ENCODE results near the gene ARAP2. TPM values are rescaled to one million over a fixed set of nuclear protein-coding genes. Genes with fewer than 3 reads are reported as not detected.

The ARAP2 gene
- total and polyA plus RNA-seq, 9 of the 15 experiments (the other 6 are each of a cell fraction or from before 2014, with no cell fraction given) = 0.03 to 0.35 (median 0.11) TPM; not detected in 4

DNA sequence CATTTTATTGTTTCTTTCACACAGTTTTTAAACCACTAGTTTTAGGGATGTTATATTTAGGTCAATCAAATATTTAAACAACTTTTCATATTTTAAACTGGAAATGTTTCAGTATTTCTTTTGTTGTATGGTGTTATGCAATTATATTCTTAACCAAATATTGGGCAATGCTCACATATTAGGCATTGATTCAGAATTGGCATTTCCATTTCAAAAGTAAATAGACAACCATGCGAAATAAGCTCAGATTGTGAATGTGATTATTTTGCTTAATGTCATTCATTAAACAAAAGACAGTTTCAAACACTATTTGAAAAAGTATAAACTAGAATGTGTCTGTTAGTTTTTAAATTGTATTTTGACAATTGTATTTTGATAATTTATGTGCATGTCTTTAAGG, 36.9 kb downstream of the ARAP2 start:
- H3K27ac ChIP-seq (ENCODE audit: extremely low read depth, low read depth, low read length) = no peak overlapping the region
- no peaks in the 10 kb centered on the region for H3K27me3 ChIP-seq (ENCODE audit: control insufficient read depth in 2 of 2, insufficient read depth in 2 of 2, low read length in 2 of 2)
- TF ChIP-seq HSF4 (CRISPR knock-in tag; IDR thresholded peaks at IDR 0.05; ENCODE audit: borderline replicate concordance) (no peak), BMI1 (IDR thresholded peaks at IDR 0.05; ENCODE audit: low read length) (no peak), NEUROD1 (IDR thresholded peaks at IDR 0.05; ENCODE audit: borderline replicate concordance, low read depth, low read length, partially characterized antibody) (no peak), OTX1 (CRISPR knock-in tag; IDR thresholded peaks at IDR 0.05) (no peak), TEAD4 (IDR thresholded peaks at IDR 0.05; ENCODE audit: low read length) (no peak), TEAD4 (CRISPR knock-in tag; IDR thresholded peaks at IDR 0.05; ENCODE audit: borderline replicate concordance) (no peak), ZNF696 (CRISPR knock-in tag; conservative IDR thresholded peaks at IDR 0.05) (no peak), NONO (IDR thresholded peaks at IDR 0.05; ENCODE audit: low read depth in 2 of 2, low read length in 1 of 2) (no peak)
- TF ChIP-seq, protein P1, sequence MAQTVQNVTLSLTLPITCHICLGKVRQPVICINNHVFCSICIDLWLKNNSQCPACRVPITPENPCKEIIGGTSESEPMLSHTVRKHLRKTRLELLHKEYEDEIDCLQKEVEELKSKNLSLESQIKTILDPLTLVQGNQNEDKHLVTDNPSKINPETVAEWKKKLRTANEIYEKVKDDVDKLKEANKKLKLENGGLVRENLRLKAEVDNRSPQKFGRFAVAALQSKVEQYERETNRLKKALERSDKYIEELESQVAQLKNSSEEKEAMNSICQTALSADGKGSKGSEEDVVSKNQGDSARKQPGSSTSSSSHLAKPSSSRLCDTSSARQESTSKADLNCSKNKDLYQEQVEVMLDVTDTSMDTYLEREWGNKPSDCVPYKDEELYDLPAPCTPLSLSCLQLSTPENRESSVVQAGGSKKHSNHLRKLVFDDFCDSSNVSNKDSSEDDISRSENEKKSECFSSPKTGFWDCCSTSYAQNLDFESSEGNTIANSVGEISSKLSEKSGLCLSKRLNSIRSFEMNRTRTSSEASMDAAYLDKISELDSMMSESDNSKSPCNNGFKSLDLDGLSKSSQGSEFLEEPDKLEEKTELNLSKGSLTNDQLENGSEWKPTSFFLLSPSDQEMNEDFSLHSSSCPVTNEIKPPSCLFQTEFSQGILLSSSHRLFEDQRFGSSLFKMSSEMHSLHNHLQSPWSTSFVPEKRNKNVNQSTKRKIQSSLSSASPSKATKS (CRISPR knock-in tag; IDR thresholded peaks at IDR 0.05) = no peak
- TF ChIP-seq, protein P2, sequence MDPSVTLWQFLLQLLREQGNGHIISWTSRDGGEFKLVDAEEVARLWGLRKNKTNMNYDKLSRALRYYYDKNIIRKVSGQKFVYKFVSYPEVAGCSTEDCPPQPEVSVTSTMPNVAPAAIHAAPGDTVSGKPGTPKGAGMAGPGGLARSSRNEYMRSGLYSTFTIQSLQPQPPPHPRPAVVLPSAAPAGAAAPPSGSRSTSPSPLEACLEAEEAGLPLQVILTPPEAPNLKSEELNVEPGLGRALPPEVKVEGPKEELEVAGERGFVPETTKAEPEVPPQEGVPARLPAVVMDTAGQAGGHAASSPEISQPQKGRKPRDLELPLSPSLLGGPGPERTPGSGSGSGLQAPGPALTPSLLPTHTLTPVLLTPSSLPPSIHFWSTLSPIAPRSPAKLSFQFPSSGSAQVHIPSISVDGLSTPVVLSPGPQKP (CRISPR knock-in tag; IDR thresholded peaks at IDR 0.05) = no peak
- TF ChIP-seq, protein P3, sequence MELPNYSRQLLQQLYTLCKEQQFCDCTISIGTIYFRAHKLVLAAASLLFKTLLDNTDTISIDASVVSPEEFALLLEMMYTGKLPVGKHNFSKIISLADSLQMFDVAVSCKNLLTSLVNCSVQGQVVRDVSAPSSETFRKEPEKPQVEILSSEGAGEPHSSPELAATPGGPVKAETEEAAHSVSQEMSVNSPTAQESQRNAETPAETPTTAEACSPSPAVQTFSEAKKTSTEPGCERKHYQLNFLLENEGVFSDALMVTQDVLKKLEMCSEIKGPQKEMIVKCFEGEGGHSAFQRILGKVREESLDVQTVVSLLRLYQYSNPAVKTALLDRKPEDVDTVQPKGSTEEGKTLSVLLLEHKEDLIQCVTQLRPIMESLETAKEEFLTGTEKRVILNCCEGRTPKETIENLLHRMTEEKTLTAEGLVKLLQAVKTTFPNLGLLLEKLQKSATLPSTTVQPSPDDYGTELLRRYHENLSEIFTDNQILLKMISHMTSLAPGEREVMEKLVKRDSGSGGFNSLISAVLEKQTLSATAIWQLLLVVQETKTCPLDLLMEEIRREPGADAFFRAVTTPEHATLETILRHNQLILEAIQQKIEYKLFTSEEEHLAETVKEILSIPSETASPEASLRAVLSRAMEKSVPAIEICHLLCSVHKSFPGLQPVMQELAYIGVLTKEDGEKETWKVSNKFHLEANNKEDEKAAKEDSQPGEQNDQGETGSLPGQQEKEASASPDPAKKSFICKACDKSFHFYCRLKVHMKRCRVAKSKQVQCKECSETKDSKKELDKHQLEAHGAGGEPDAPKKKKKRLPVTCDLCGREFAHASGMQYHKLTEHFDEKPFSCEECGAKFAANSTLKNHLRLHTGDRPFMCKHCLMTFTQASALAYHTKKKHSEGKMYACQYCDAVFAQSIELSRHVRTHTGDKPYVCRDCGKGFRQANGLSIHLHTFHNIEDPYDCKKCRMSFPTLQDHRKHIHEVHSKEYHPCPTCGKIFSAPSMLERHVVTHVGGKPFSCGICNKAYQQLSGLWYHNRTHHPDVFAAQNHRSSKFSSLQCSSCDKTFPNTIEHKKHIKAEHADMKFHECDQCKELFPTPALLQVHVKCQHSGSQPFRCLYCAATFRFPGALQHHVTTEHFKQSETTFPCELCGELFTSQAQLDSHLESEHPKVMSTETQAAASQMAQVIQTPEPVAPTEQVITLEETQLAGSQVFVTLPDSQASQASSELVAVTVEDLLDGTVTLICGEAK (IDR thresholded peaks at IDR 0.05) = no peak
- TF ChIP-seq, protein P3 (CRISPR knock-in tag; IDR thresholded peaks at IDR 0.05) = no peak
- ATAC-seq (no peak), DNase-seq (ENCODE audit: extremely low read depth in 1 of 4, low spot score in 3 of 4) (no peak), FAIRE-seq (no peak)
- H3K36me3 ChIP-seq (ENCODE audit: control insufficient read depth, insufficient read depth, low read length) = no peaks in the 10 kb centered on the region
- POLR2A ChIA-PET = no interaction called here
- no peaks in the 10 kb centered on the region for H3K9me1 ChIP-seq (ENCODE audit: control insufficient read depth, insufficient read depth, low read length)
- CTCF ChIA-PET (ENCODE audit: low intra/inter-chr PET ratio) = no interaction called here
- no peak overlapping the region for H3K4me2 ChIP-seq (ENCODE audit: insufficient read depth, low read length)
- H3K4me3 ChIP-seq = no peak overlapping the region
- no TSS peak for BruUV-seq (replicated peaks)
- H3K9ac ChIP-seq (ENCODE audit: insufficient read depth in 1 of 2, low read depth in 2 of 2, low read length in 2 of 2) = no peak overlapping the region
- no peak overlapping the region for H2AFZ ChIP-seq (ENCODE audit: low read depth, low read length)
- intact Hi-C loops (cut with micrococcal nuclease) = no loop called here
- H3K79me2 ChIP-seq (ENCODE audit: control insufficient read depth, insufficient read depth, low read length) = no peaks in the 10 kb centered on the region
- H4K20me1 ChIP-seq (replicated peaks; ENCODE audit: control insufficient read depth, insufficient read depth, low read length) = no peaks in the 10 kb centered on the region
- in situ Hi-C loops (cut with MboI) = no loop called here
- H3K4me1 ChIP-seq (replicated peaks in 1 of 2; ENCODE audit: control insufficient read depth in 2 of 2, insufficient read depth in 2 of 2, low read length in 2 of 2) = no peaks in the 10 kb centered on the region
- 0% methylated on average over 1 of the region's 1 CpG for WGBS (ENCODE audit: insufficient coverage, low coverage, missing lambda C conversion rate)
- H3K9me3 ChIP-seq (replicated peaks; ENCODE audit: control insufficient read depth, insufficient read depth, low read depth, low read length) = no peaks in the 10 kb centered on the region
